Activated CD4-positive, alpha-beta T cell treated with anti-CD3 and anti-CD28 coated beads, Interleukin-2, amount 10 ng/mL, durations not matched to agents 24 days and 14 days (primary cell): ENCODE measurements around the gene RTCB. TPM values are rescaled to one million over a fixed set of nuclear protein-coding genes. Genes with fewer than 3 reads are reported as not detected.
A peak's percentile ranks its signal among the peaks of the same experiment; 100 is the strongest.

Source experiments
- DNase-seq: peaks from one replicate; pipeline ENCODE4 v3.0.0; 2022
- H3K27ac Mint-ChIP-seq: one replicate; pipeline ENCODE4 v1.8.0; 2022; ENCODE audit warnings: mild to moderate bottlenecking, mixed read lengths
- H3K27me3 Mint-ChIP-seq: one replicate; pipeline ENCODE4 v1.8.0; 2022; ENCODE audit warnings: mixed read lengths
- H3K36me3 Mint-ChIP-seq: one replicate; pipeline ENCODE4 v1.8.0; 2022; ENCODE audit warnings: low read depth, mild to moderate bottlenecking, mixed read lengths
- H3K4me1 Mint-ChIP-seq: one replicate; pipeline ENCODE4 v1.8.0; 2021; ENCODE audit warnings: mixed read lengths
- H3K4me3 Mint-ChIP-seq: one replicate; pipeline ENCODE4 v1.8.0; 2022; ENCODE audit warnings: mild to moderate bottlenecking, moderate library complexity, mixed read lengths
- H3K9me3 Mint-ChIP-seq: one replicate; pipeline ENCODE4 v1.8.0; 2021; ENCODE audit warnings: mixed read lengths
- intact Hi-C: fragments of 100-400 bp; cut with micrococcal nuclease; formaldehyde crosslinking; loops from one replicate; pipeline ENCODE4 v1.15.1; 2023
- total RNA-seq: library from RNA; stranded (reverse); gene quantifications from 2 replicates; pipeline ENCODE4 v1.2.3, GENCODE V29; 2022

The RTCB gene
- total RNA-seq, 1 donor from 2014 or later: 104 TPM

- H3K4me3 Mint-ChIP-seq: peak overlapping the region; percentile 97
- H3K4me1 Mint-ChIP-seq: peaks cover 41% of the 10 kb centered on the region
- intact Hi-C loops: loop anchor here (5.0 kb wide), 1 partner anchor 269 kb away; no protein-coding TSS in a partner anchor
- DNase-seq: no peak
- peaks cover 5% of the 10 kb centered on the region for H3K27me3 Mint-ChIP-seq
- H3K27ac Mint-ChIP-seq: peak overlapping the region; percentile 96
- H3K36me3 Mint-ChIP-seq: peaks cover 36% of the 10 kb centered on the region
- H3K9me3 Mint-ChIP-seq: no peaks in the 10 kb centered on the region
These were observed 645 bp downstream of the RTCB start for GRCh38 chr22:32411402-32411801.

DNA sequence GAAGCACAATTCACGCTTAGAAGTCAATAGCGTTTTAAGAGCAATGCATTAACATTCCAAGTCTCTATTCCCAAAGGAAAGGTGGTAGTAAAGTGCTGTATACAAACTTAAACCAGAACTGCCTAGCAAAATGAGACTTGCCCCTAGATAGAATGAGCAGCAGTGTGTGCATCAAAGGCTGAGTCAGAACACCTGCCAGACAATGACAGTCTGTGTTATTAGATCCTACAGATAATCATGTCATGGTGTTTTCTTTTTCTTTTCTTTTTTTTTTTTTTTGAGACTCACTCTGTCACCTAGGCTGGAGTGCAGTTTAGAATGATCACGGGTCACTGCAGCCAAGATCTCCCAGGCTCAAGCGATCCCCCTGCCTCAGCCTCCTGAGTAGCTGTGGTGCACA lies 1.6 kb downstream of the RTCB start:
- Mint-ChIP-seq H3K27ac (peak overlapping the region; percentile 96), H3K4me1 (peaks cover 41% of the 10 kb centered on the region), H3K36me3 (peaks cover 43% of the 10 kb centered on the region), H3K27me3 (peaks cover 2% of the 10 kb centered on the region), H3K9me3 (no peaks in the 10 kb centered on the region), H3K4me3 (peak overlapping the region; percentile 97)
- intact Hi-C loops: loop anchor here (5.0 kb wide), 1 partner anchor 268 kb away; no protein-coding TSS in a partner anchor
- DNase-seq: no peak

- peaks cover 41% of the 10 kb centered on the region for H3K4me1 Mint-ChIP-seq
- H3K36me3 Mint-ChIP-seq: peaks cover 46% of the 10 kb centered on the region
These were observed 2.1 kb downstream of the RTCB start for GRCh38 chr22:32409977-32410376.

GRCh38 chr22:32407936-32408335 lies 4.1 kb downstream of the RTCB start:
- DNase-seq: no peak
- Mint-ChIP-seq H3K4me3 (no peak overlapping the region), H3K27me3 (no peaks in the 10 kb centered on the region), H3K36me3 (peaks cover 52% of the 10 kb centered on the region), H3K9me3 (no peaks in the 10 kb centered on the region), H3K27ac (no peak overlapping the region), H3K4me1 (peaks cover 39% of the 10 kb centered on the region)
- intact Hi-C loops: no loop called here

More at GRCh38 chr22:32409977-32410376, 2.1 kb downstream of the RTCB start:
- peak overlapping the region; percentile 97 for H3K4me3 Mint-ChIP-seq
- no peaks in the 10 kb centered on the region for H3K9me3 Mint-ChIP-seq
- intact Hi-C loops: loop anchor here (5.0 kb wide), 1 partner anchor 268 kb away; no protein-coding TSS in a partner anchor
- peak overlapping the region; percentile 30 for H3K27ac Mint-ChIP-seq
- no peak for DNase-seq
- H3K27me3 Mint-ChIP-seq: no peaks in the 10 kb centered on the region

DNA sequence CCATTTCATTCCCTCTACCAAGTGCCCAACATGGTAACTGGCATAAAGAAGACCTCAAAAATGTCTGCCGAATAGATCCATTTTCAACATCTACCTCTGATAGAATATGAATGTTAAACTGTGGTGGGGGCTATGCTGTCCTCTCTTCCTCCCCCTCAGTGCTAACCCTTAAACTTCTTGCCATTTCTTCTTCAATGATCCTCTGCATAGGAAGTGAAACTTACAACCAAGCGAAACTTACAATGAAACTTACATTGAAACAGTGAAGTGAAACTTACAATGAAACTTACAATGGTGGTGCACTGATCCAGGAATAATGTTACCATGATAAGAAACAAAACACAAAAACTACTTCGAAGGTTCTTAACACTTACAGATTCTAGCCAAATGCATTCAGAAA lies 4.7 kb downstream of the RTCB start:
- Mint-ChIP-seq H3K36me3 (peaks cover 52% of the 10 kb centered on the region), H3K9me3 (no peaks in the 10 kb centered on the region), H3K27ac (peak overlapping the region; percentile 30), H3K27me3 (no peaks in the 10 kb centered on the region), H3K4me1 (peaks cover 34% of the 10 kb centered on the region), H3K4me3 (no peak overlapping the region)
- intact Hi-C loops: no loop called here
- peak; percentile 49 for DNase-seq

DNA sequence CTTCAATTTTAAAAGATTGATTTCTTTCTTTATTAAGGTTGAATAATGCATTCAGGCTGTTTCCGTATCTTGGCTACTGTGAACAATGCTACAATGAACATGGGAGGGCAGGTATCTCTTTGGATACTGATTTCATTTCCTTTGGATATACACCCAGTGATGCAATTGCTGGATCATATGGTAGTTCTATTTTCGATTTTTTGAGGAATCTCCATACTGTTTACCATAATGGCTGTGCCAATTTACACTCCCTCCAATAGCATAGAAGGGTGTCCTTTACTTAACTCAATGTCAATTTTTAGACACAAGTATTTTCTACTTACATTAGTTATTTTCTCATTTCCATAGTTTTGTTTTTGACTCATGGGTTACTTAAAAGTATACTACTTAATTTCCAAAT lies 8.0 kb downstream of the RTCB start:
- no peak overlapping the region for H3K4me3 Mint-ChIP-seq
- no peaks in the 10 kb centered on the region for H3K27me3 Mint-ChIP-seq
- peaks cover 17% of the 10 kb centered on the region for H3K4me1 Mint-ChIP-seq
- no peaks in the 10 kb centered on the region for H3K9me3 Mint-ChIP-seq
- no peak for DNase-seq
- peaks cover 63% of the 10 kb centered on the region for H3K36me3 Mint-ChIP-seq
- intact Hi-C loops: no loop called here
- H3K27ac Mint-ChIP-seq: no peak overlapping the region

- intact Hi-C loops: no loop called here
- Mint-ChIP-seq H3K4me1 (no peaks in the 10 kb centered on the region), H3K9me3 (no peaks in the 10 kb centered on the region), H3K4me3 (no peak overlapping the region), H3K27ac (no peak overlapping the region), H3K27me3 (no peaks in the 10 kb centered on the region), H3K36me3 (peaks cover 58% of the 10 kb centered on the region)
- no peak for DNase-seq
These were observed 10.6 kb downstream of the RTCB start for GRCh38 chr22:32401486-32401885.

- H3K9me3 Mint-ChIP-seq: no peaks in the 10 kb centered on the region
- H3K36me3 Mint-ChIP-seq: peaks cover 75% of the 10 kb centered on the region
- DNase-seq: no peak
- intact Hi-C loops: no loop called here
- H3K4me1 Mint-ChIP-seq: peaks cover 4% of the 10 kb centered on the region
- no peak overlapping the region for H3K4me3 Mint-ChIP-seq
- no peak overlapping the region for H3K27ac Mint-ChIP-seq
- H3K27me3 Mint-ChIP-seq: no peaks in the 10 kb centered on the region
These were observed 15.3 kb downstream of the RTCB start for GRCh38 chr22:32396746-32397145.

- Mint-ChIP-seq H3K27ac (no peak overlapping the region), H3K4me1 (peaks cover 4% of the 10 kb centered on the region), H3K4me3 (no peak overlapping the region), H3K36me3 (peaks cover 72% of the 10 kb centered on the region), H3K9me3 (no peaks in the 10 kb centered on the region), H3K27me3 (no peaks in the 10 kb centered on the region)
- intact Hi-C loops: no loop called here
- no peak for DNase-seq
These were observed 15.8 kb downstream of the RTCB start for GRCh38 chr22:32396255-32396654.

- H3K4me3 Mint-ChIP-seq: no peak overlapping the region
- intact Hi-C loops: no loop called here
- DNase-seq: no peak
- no peaks in the 10 kb centered on the region for H3K9me3 Mint-ChIP-seq
- H3K27me3 Mint-ChIP-seq: no peaks in the 10 kb centered on the region
- H3K4me1 Mint-ChIP-seq: peaks cover 4% of the 10 kb centered on the region
- H3K27ac Mint-ChIP-seq: no peak overlapping the region
- peaks cover 69% of the 10 kb centered on the region for H3K36me3 Mint-ChIP-seq
These were observed 16.9 kb downstream of the RTCB start for GRCh38 chr22:32395107-32395506.

DNA sequence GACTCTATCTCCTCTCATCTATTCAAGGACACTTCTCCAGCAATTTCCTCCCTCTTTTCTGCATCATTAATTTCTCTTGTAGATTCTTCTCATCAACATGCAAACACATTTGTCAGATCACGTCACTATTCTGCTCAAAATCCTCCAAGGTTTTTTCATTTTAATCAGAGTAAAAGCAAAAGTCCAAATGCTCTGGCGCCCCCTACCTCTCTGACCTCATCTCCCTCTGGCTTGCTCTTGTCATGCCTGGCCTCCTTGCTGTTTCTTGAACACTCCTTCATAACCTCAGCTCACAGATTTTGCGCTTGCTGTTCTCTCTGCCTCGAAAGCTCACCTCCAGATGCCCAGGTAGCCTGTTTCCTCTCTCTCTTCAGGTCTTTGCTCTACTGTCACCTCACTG lies 22.4 kb downstream of the RTCB start:
- Mint-ChIP-seq H3K27ac (peak overlapping the region; percentile 3), H3K4me3 (no peak overlapping the region), H3K9me3 (no peaks in the 10 kb centered on the region), H3K27me3 (no peaks in the 10 kb centered on the region), H3K36me3 (peaks cover 59% of the 10 kb centered on the region), H3K4me1 (no peaks in the 10 kb centered on the region)
- intact Hi-C loops: no loop called here
- DNase-seq: peak; percentile 72

DNA sequence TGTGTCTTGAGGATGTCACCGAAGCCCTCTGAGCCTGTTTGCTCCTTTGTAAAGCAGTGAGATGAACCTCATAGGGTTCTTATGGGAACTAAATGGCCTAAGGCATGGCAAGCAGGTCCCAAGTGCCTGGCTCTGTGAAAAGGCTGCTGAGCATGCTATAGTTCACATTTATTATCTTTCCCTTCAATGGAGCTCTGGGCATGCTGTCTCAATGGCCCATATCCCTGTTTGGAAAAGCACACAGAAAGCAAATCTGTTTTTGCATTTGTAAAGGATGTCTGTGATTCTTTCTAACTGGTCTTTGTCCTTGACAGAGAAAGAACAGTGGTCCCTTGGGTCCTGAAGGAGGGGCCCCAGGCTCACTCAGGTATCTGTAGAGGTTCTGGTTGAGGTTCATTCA lies 26.4 kb downstream of the RTCB start:
- Mint-ChIP-seq H3K4me1 (no peaks in the 10 kb centered on the region), H3K36me3 (peaks cover 32% of the 10 kb centered on the region), H3K4me3 (no peak overlapping the region), H3K9me3 (no peaks in the 10 kb centered on the region), H3K27ac (no peak overlapping the region), H3K27me3 (no peaks in the 10 kb centered on the region)
- intact Hi-C loops: no loop called here
- DNase-seq: no peak

- Mint-ChIP-seq H3K27me3 (no peaks in the 10 kb centered on the region), H3K27ac (no peak overlapping the region), H3K4me1 (no peaks in the 10 kb centered on the region), H3K4me3 (no peak overlapping the region), H3K36me3 (peaks cover 2% of the 10 kb centered on the region), H3K9me3 (no peaks in the 10 kb centered on the region)
- intact Hi-C loops: no loop called here
- DNase-seq: no peak
These were observed 31.1 kb downstream of the RTCB start for GRCh38 chr22:32380991-32381390.

GRCh38 chr22:32378707-32379272 lies 33.3 kb downstream of the RTCB start:
- Mint-ChIP-seq H3K4me1 (no peaks in the 10 kb centered on the region), H3K27ac (no peak overlapping the region), H3K27me3 (no peaks in the 10 kb centered on the region), H3K36me3 (no peaks in the 10 kb centered on the region), H3K4me3 (no peak overlapping the region), H3K9me3 (no peaks in the 10 kb centered on the region)
- intact Hi-C loops: no loop called here
- DNase-seq: no peak

DNA sequence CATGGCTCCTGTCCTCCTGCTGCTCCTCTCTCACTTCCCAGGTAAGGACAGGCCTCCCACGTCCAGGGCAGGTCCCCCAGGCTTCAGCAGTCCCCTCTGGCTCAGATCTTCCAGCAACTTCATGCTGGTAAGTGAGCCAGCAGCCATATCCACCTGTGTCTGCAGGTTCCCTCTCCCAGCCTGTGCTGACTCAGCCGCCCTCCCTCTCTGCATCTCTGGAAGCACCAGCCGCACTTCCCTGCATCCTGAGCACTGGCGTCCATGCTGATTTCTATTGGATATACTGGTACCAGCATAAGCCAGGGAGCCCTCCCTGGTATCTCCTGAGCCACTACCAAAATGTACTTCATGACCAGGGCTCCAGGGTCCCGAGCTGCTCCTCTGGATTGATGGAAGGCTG lies 35.4 kb downstream of the RTCB start:
- H3K9me3 Mint-ChIP-seq: no peaks in the 10 kb centered on the region
- intact Hi-C loops: no loop called here
- no peaks in the 10 kb centered on the region for H3K4me1 Mint-ChIP-seq
- DNase-seq: no peak
- no peaks in the 10 kb centered on the region for H3K27me3 Mint-ChIP-seq
- H3K27ac Mint-ChIP-seq: no peak overlapping the region
- no peak overlapping the region for H3K4me3 Mint-ChIP-seq
- H3K36me3 Mint-ChIP-seq: no peaks in the 10 kb centered on the region
